Measurements from ENCODE around the gene TTLL6. TPM values are rescaled to one million over a fixed set of nuclear protein-coding genes. Genes with fewer than 3 reads are reported as not detected.

Gene TTLL6
- total and polyA plus RNA-seq, 2 of the 4 experiments (the other 2 are of a cell fraction) = not detected

- no peak overlapping the region for H3K56ac ChIP-seq (ENCODE audit: extremely low read depth, insufficient read depth, low read length)
- BruUV-seq (replicated peaks) = no TSS peak
- no peak overlapping the region for H2AK5ac ChIP-seq (ENCODE audit: low read depth, low read length)
- no peak overlapping the region for H2BK20ac ChIP-seq (ENCODE audit: low read depth, low read length)
- no peaks in the 10 kb centered on the region for H3K79me1 ChIP-seq (ENCODE audit: low read depth in 1 of 2, low read length in 2 of 2)
- CTCF ChIA-PET = interaction anchor here (1.2 kb wide), 1 partner anchor 71 kb away, joined by 3 read pairs; no protein-coding TSS in a partner anchor
- in situ Hi-C loops (cut with MboI; ENCODE audit: low sequenced_read_pairs) (no loop called here), intact Hi-C loops (cut with micrococcal nuclease) (no loop called here), dilution Hi-C loops (cut with HindIII; ENCODE audit: low sequenced_read_pairs, unreplicated experiment) (no loop called here)
- no peak overlapping the region for H3K18ac ChIP-seq (ENCODE audit: low read depth, low read length)
- no peak overlapping the region for H2AFZ ChIP-seq (replicated peaks; ENCODE audit: low read length, poor library complexity)
- H3K27me3 ChIP-seq (ENCODE audit: control insufficient read depth, insufficient read depth, low read length) = peaks cover 94% of the 10 kb centered on the region
- H3K9ac ChIP-seq (ENCODE audit: low read depth, low read length) = no peak overlapping the region
- no peak overlapping the region for H2BK120ac ChIP-seq (ENCODE audit: low read depth, low read length)
- TF ChIP-seq RCOR1 (IDR thresholded peaks at IDR 0.05; ENCODE audit: insufficient replicate concordance, low read length) = no peak
- TF ChIP-seq NFE2L2 (IDR thresholded peaks at IDR 0.05; ENCODE audit: low read depth, low read length) = no peak
- no peak for TF ChIP-seq ELK1 (IDR thresholded peaks at IDR 0.05; ENCODE audit: borderline replicate concordance, low read depth, low read length)
- no peak for TF ChIP-seq CTCF (conservative IDR thresholded peaks at IDR 0.05; ENCODE audit: low read depth, low read length)
- no peak for TF ChIP-seq MAFK (IDR thresholded peaks at IDR 0.05; ENCODE audit: low read depth, low read length)
- H3K4ac ChIP-seq (ENCODE audit: low read depth, low read length) = no peak overlapping the region
- H3K27ac ChIP-seq (ENCODE audit: insufficient read depth, low read length) = no peak overlapping the region
- H3K23ac ChIP-seq (ENCODE audit: low read depth, low read length) = no peak overlapping the region
- POLR2A ChIA-PET (ENCODE audit: unreplicated experiment) = no interaction called here
- peaks cover under 1% of the 10 kb centered on the region; the same call in 1 of the 2 replicates for H3K9me1 ChIP-seq (ENCODE audit: insufficient read depth, low read length)
- H4K20me1 ChIP-seq (ENCODE audit: insufficient read depth, low read length) = peaks cover 23% of the 10 kb centered on the region; the same call in 1 of the 2 replicates
- H4K5ac ChIP-seq (ENCODE audit: low read depth, low read length) = no peak overlapping the region
- H4K8ac ChIP-seq (ENCODE audit: low read depth in 2 of 2, low read length in 2 of 2) = no peak overlapping the region
- ATAC-seq (ENCODE audit: low read depth) (no peak), DNase-seq (no peak)
- H2AK9ac ChIP-seq (replicated peaks; ENCODE audit: low read depth, low read length, poor library complexity) = no peak overlapping the region
- no peak overlapping the region for H3K14ac ChIP-seq (replicated peaks; ENCODE audit: low read depth, low read length)
- WGBS, 2 experiments (ENCODE audit: extremely low coverage in 2 of 2, insufficient read length in 1 of 2) = 8% methylated on average over 2 of the region's 16 CpGs; no CpG with 5 or more reads in 1 of the 2 experiments
- no peak overlapping the region for H3K4me3 ChIP-seq (ENCODE audit: insufficient read depth, low read depth, low read length)
- no peak overlapping the region for H3K4me2 ChIP-seq (ENCODE audit: low read depth, low read length)
- no peaks in the 10 kb centered on the region for H3K36me3 ChIP-seq (ENCODE audit: control insufficient read depth, insufficient read depth, low read length)
- H3K9me3 ChIP-seq (ENCODE audit: control insufficient read depth, insufficient read depth, low read length) = peaks cover 8% of the 10 kb centered on the region
- H3K4me1 ChIP-seq (ENCODE audit: control insufficient read depth, insufficient read depth, low read length) = no peaks in the 10 kb centered on the region
- no peak overlapping the region for H4K91ac ChIP-seq (ENCODE audit: insufficient read depth, low read depth, low read length)
- no peak overlapping the region for H2BK5ac ChIP-seq (ENCODE audit: low read depth, low read length, poor library complexity, severe bottlenecking)
- no peak overlapping the region for H2BK15ac ChIP-seq (ENCODE audit: low read depth, low read length)
Observed at GRCh38 chr17:48748718-48749566, 68.1 kb downstream of the TTLL6 start.
